ENCODE data around the gene PCNX2. TPM values are rescaled to one million over a fixed set of nuclear protein-coding genes. Genes with fewer than 3 reads are reported as not detected.

Gene PCNX2
- total RNA-seq, 6 experiments from 2014 or later, result 9.9 to 15.6 (median 13.5) TPM

- H3K9me3 Mint-ChIP-seq, result no peaks in the 10 kb centered on the region
- peaks cover 2% of the 10 kb centered on the region; the same call in 1 of the 2 replicates for H3K27me3 Mint-ChIP-seq (ENCODE audit: insufficient read depth)
- H3K36me3 Mint-ChIP-seq (ENCODE audit: low read depth), result no peaks in the 10 kb centered on the region
- DNase-seq, result no peak
- H3K4me3 Mint-ChIP-seq, result no peak overlapping the region
- H3K27ac Mint-ChIP-seq, result no peak overlapping the region
- no peaks in the 10 kb centered on the region for H3K4me1 Mint-ChIP-seq (ENCODE audit: low read depth)
- TF ChIP-seq, protein P1, sequence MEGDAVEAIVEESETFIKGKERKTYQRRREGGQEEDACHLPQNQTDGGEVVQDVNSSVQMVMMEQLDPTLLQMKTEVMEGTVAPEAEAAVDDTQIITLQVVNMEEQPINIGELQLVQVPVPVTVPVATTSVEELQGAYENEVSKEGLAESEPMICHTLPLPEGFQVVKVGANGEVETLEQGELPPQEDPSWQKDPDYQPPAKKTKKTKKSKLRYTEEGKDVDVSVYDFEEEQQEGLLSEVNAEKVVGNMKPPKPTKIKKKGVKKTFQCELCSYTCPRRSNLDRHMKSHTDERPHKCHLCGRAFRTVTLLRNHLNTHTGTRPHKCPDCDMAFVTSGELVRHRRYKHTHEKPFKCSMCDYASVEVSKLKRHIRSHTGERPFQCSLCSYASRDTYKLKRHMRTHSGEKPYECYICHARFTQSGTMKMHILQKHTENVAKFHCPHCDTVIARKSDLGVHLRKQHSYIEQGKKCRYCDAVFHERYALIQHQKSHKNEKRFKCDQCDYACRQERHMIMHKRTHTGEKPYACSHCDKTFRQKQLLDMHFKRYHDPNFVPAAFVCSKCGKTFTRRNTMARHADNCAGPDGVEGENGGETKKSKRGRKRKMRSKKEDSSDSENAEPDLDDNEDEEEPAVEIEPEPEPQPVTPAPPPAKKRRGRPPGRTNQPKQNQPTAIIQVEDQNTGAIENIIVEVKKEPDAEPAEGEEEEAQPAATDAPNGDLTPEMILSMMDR (IDR thresholded peaks at IDR 0.05), result no peak
Measured at GRCh38 chr1:233331676-233332519, 36.4 kb upstream of the PCNX2 start.

DNA sequence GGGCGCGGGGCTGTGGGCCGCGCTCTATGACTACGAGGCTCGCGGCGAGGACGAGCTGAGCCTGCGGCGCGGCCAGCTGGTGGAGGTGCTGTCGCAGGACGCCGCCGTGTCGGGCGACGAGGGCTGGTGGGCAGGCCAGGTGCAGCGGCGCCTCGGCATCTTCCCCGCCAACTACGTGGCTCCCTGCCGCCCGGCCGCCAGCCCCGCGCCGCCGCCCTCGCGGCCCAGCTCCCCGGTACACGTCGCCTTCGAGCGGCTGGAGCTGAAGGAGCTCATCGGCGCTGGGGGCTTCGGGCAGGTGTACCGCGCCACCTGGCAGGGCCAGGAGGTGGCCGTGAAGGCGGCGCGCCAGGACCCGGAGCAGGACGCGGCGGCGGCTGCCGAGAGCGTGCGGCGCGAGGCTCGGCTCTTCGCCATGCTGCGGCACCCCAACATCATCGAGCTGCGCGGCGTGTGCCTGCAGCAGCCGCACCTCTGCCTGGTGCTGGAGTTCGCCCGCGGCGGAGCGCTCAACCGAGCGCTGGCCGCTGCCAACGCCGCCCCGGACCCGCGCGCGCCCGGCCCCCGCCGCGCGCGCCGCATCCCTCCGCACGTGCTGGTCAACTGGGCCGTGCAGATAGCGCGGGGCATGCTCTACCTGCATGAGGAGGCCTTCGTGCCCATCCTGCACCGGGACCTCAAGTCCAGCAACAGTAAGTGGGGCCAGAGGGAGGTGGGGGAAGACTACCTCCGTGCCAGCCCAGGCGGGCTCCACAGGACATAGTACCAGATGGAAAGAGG is 32.8 kb upstream of the PCNX2 start:
- no peak for DNase-seq

GRCh38 chr1:233327651-233328141 is 32.2 kb upstream of the PCNX2 start, which contains the start of gene MAP3K21:
Gene MAP3K21 (plus strand): TSS chr1:233327724. CDS start chr1:233328029, 305 bp downstream.
- DNase-seq, result no peak
- Mint-ChIP-seq H3K36me3 (ENCODE audit: low read depth) (no peaks in the 10 kb centered on the region), H3K9me3 (no peaks in the 10 kb centered on the region), H3K27ac (no peak within 1 kb of the TSS), H3K27me3 (ENCODE audit: insufficient read depth) (peaks cover 6% of the 10 kb centered on the region; the same call in 1 of the 2 replicates), H3K4me1 (ENCODE audit: low read depth) (no peaks in the 10 kb centered on the region), H3K4me3 (peak within 1 kb of the TSS; percentile 61)
- TF ChIP-seq, protein P1 (IDR thresholded peaks at IDR 0.05), result no peak

More for the DNA sequence above, 32.8 kb upstream of the PCNX2 start:
- TF ChIP-seq, protein P1 (IDR thresholded peaks at IDR 0.05), result no peak
- Mint-ChIP-seq H3K36me3 (ENCODE audit: low read depth) (no peaks in the 10 kb centered on the region), H3K9me3 (no peaks in the 10 kb centered on the region), H3K27me3 (ENCODE audit: insufficient read depth) (peaks cover 4% of the 10 kb centered on the region; the same call in 1 of the 2 replicates), H3K4me3 (no peak overlapping the region), H3K27ac (no peak overlapping the region), H3K4me1 (ENCODE audit: low read depth) (no peaks in the 10 kb centered on the region)

DNA sequence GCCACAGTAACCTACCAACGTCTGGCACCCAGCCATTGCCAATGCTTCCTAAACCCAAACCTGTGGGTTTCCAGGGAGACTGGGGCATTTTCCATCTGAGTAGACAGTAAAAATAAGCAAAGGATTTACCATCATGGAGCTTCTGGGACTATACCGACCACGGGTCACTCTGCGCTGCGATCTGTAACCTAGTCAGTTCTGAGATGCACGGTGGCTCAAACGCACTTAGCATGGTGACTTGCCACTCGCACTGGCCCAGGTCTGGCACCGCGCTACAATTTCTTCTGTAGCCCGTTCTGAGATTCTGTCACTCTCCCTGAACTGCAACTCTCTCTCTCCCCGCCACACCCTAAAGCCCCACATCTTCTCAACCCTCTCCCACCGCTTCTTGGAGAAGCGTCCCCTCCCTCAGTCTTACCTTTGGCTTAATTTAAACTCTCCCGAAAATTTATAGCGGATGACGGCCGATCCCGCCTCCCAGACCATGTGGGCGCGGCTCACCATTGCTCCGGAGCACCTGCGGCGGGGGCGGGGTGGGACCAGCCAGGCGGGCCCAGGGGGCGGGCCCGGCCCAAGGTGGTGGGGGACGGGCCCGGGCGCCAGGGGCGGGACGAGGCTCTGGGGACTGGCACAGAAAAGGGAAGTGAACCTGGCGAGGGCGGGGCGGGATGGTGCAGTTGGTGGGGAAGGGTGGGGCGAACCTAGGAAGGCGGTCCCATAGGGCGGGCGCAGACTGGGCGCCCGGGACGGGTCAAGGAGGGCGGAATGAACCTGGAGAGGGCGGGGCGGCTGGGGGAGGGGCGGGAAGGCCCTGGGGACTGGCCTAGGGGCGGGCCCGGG is 31.5 kb upstream of the PCNX2 start:
- Mint-ChIP-seq H3K4me3 (peak overlapping the region; percentile 61), H3K27me3 (ENCODE audit: insufficient read depth) (peaks cover 7% of the 10 kb centered on the region; the same call in 1 of the 2 replicates), H3K36me3 (ENCODE audit: low read depth) (no peaks in the 10 kb centered on the region), H3K4me1 (ENCODE audit: low read depth) (no peaks in the 10 kb centered on the region), H3K9me3 (no peaks in the 10 kb centered on the region), H3K27ac (no peak overlapping the region)
- TF ChIP-seq, protein P1 (IDR thresholded peaks at IDR 0.05), result no peak
- DNase-seq, result no peak

DNA sequence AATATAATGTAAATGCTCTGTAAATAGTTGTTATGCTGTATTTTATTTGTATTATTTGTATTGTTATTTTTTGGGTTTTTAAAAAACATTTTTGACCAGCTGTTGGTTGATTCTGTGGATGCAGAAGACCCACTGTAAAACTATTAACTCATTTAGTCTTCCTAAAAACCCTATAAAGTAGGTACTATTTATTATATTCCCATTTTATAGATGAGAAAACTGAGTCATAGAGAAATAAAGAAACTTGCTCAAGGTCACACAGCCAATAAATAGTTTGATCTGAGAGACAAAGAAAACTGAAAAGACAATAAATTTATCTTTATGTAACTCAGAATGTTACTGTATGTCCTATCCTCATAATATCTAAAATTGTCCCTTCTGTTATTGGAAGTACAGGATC is 30.8 kb upstream of the PCNX2 start:
- Mint-ChIP-seq H3K27me3 (ENCODE audit: insufficient read depth) (peaks cover 7% of the 10 kb centered on the region; the same call in 1 of the 2 replicates), H3K9me3 (no peaks in the 10 kb centered on the region), H3K4me3 (no peak overlapping the region), H3K27ac (no peak overlapping the region), H3K4me1 (ENCODE audit: low read depth) (no peaks in the 10 kb centered on the region), H3K36me3 (ENCODE audit: low read depth) (no peaks in the 10 kb centered on the region)
- TF ChIP-seq, protein P1 (IDR thresholded peaks at IDR 0.05), result no peak
- no peak for DNase-seq
